GM19099 (cell line): ENCODE results near the gene ERICH4.

ENCODE experiments used
- POLR2A ChIP-seq: IDR thresholded peaks from 3 replicates; pipeline ENCODE4 v1.6.1; 2011; ENCODE audit warnings: low read depth; ENCODE audit not compliant: insufficient read length; ENCODE audit errors: extremely low read depth

Gene ERICH4

GRCh38 chr19:41480336-41480735, 37.4 kb downstream of the ERICH4 start:
- TF ChIP-seq POLR2A, result no peak

GRCh38 chr19:41484822-41485221, 41.9 kb downstream of the ERICH4 start:
- TF ChIP-seq POLR2A, result no peak

- no peak for TF ChIP-seq POLR2A
Observed at GRCh38 chr19:41492843-41493242, 49.9 kb downstream of the ERICH4 start.
